Astrocyte (in vitro differentiated cells and primary cell): ENCODE measurements around the gene PRR16. TPM values are rescaled to one million over a fixed set of nuclear protein-coding genes. Genes with fewer than 3 reads are reported as not detected.

ENCODE experiments used
- DNase-seq: peaks from one replicate; pipeline ENCODE4 v3.0.0-alpha.2; 2010; ENCODE audit warnings: low read depth
- FAIRE-seq: peaks from 2 replicates; lab custom pipeline; 2011; peaks lifted over from hg19 to GRCh38; lab: Jason Lieb, UNC
- H2AFZ ChIP-seq: 2 replicates; pipeline ENCODE4 v1.6.0; 2012; ENCODE audit warnings: low read depth, low read length, inconsistent platforms
- H3K27ac ChIP-seq: 2 replicates; pipeline ENCODE4 v1.5.1; 2011; ENCODE audit warnings: low read depth, low read length, inconsistent platforms
- H3K27me3 ChIP-seq: 2 replicates; pipeline ENCODE4 v1.6.0; 2011; ENCODE audit warnings: low read length, inconsistent platforms; ENCODE audit not compliant: insufficient read depth
- H3K36me3 ChIP-seq: 2 replicates; pipeline ENCODE4 v1.5.1; 2011; ENCODE audit warnings: low read length, inconsistent platforms; ENCODE audit not compliant: insufficient read depth
- H3K4me1 ChIP-seq: 2 replicates; pipeline ENCODE4 v1.5.1; 2011; ENCODE audit warnings: low read length, inconsistent platforms; ENCODE audit not compliant: insufficient read depth
- H3K4me2 ChIP-seq: 2 replicates; pipeline ENCODE4 v1.6.0; 2012; ENCODE audit warnings: low read length, inconsistent platforms
- H3K4me3 ChIP-seq: 2 replicates; pipeline ENCODE4 v1.5.1; 2011; ENCODE audit warnings: low read depth, mild to moderate bottlenecking, low read length, inconsistent platforms; ENCODE audit not compliant: insufficient read depth
- H3K79me2 ChIP-seq: 2 replicates; pipeline ENCODE4 v1.6.0; 2012; ENCODE audit warnings: mild to moderate bottlenecking, low read length, inconsistent platforms; ENCODE audit not compliant: insufficient read depth
- H3K9ac ChIP-seq: 2 replicates; pipeline ENCODE4 v1.6.0; 2012; ENCODE audit warnings: mild to moderate bottlenecking, low read length, inconsistent platforms
- H3K9me3 ChIP-seq: 2 replicates; pipeline ENCODE4 v1.5.1; 2012; ENCODE audit warnings: low read depth, mild to moderate bottlenecking, low read length, inconsistent platforms; ENCODE audit not compliant: insufficient read depth
- H4K20me1 ChIP-seq: 2 replicates; pipeline ENCODE4 v1.6.0; 2012; ENCODE audit warnings: low read length, inconsistent platforms; ENCODE audit not compliant: insufficient read depth
- H3K27ac Mint-ChIP-seq: one replicate; pipeline ENCODE4 v1.8.0; 2021; ENCODE audit warnings: mild to moderate bottlenecking, mixed read lengths; ENCODE audit not compliant: unreplicated experiment
- H3K27me3 Mint-ChIP-seq: one replicate; pipeline ENCODE4 v1.8.0; 2021; ENCODE audit warnings: low read depth, mixed read lengths; ENCODE audit not compliant: unreplicated experiment
- H3K36me3 Mint-ChIP-seq: one replicate; pipeline ENCODE4 v1.8.0; 2021; ENCODE audit warnings: low read depth, mixed read lengths; ENCODE audit not compliant: unreplicated experiment
- H3K4me1 Mint-ChIP-seq: one replicate; pipeline ENCODE4 v1.8.0; 2021; ENCODE audit warnings: low read depth, mixed read lengths; ENCODE audit not compliant: unreplicated experiment
- H3K4me3 Mint-ChIP-seq: one replicate; pipeline ENCODE4 v1.8.0; 2021; ENCODE audit warnings: mild to moderate bottlenecking, moderate library complexity, mixed read lengths; ENCODE audit not compliant: unreplicated experiment
- H3K9me3 Mint-ChIP-seq: one replicate; pipeline ENCODE4 v1.8.0; 2021; ENCODE audit warnings: mild to moderate bottlenecking, mixed read lengths; ENCODE audit not compliant: unreplicated experiment
- CTCF ChIP-seq: IDR thresholded peaks from 2 replicates; pipeline ENCODE4 v1.5.1; 2011; ENCODE audit warnings: low read depth, mild to moderate bottlenecking, inconsistent platforms, low read length, moderate library complexity; ENCODE audit not compliant: insufficient read depth
- EZH2 ChIP-seq: IDR thresholded peaks from 2 replicates; pipeline ENCODE4 v1.6.1; 2012; ENCODE audit warnings: mild to moderate bottlenecking, low read length, inconsistent platforms; ENCODE audit not compliant: insufficient read depth
- total RNA-seq: library from RNA; stranded (reverse); gene quantifications from 2 replicates; pipeline ENCODE4 v1.2.1, GENCODE V29; 2021

The PRR16 gene
- total RNA-seq, 1 donor from 2014 or later = 9.1 TPM

- no peaks in the 10 kb centered on the region for H3K27me3 ChIP-seq
- H3K36me3 ChIP-seq = no peaks in the 10 kb centered on the region
- Mint-ChIP-seq H3K27ac (no peak overlapping the region), H3K36me3 (peaks cover 4% of the 10 kb centered on the region), H3K27me3 (no peaks in the 10 kb centered on the region), H3K4me1 (peaks cover 4% of the 10 kb centered on the region), H3K4me3 (no peak overlapping the region), H3K9me3 (no peaks in the 10 kb centered on the region)
- peaks cover 17% of the 10 kb centered on the region for H3K79me2 ChIP-seq
- H2AFZ ChIP-seq = no peak overlapping the region
- peak; percentile 5 for DNase-seq
- H3K9me3 ChIP-seq = no peaks in the 10 kb centered on the region
- peak; percentile 49 for FAIRE-seq
- H3K4me3 ChIP-seq = no peak overlapping the region
- H3K4me1 ChIP-seq = no peaks in the 10 kb centered on the region
- no peak overlapping the region for H3K27ac ChIP-seq
- no peak overlapping the region for H3K9ac ChIP-seq
- H3K4me2 ChIP-seq = no peak overlapping the region
- no peaks in the 10 kb centered on the region for H4K20me1 ChIP-seq
- TF ChIP-seq CTCF (no peak), EZH2 (no peak)
Measured at GRCh38 chr5:120568711-120569110, 104.6 kb downstream of the PRR16 start.

- Histone ChIP-seq H3K4me2 (no peak overlapping the region), H3K36me3 (no peaks in the 10 kb centered on the region), H3K27me3 (no peaks in the 10 kb centered on the region), H3K4me1 (no peaks in the 10 kb centered on the region), H3K9ac (no peak overlapping the region), H2AFZ (no peak overlapping the region), H3K4me3 (no peak overlapping the region), H3K27ac (no peak overlapping the region), H4K20me1 (no peaks in the 10 kb centered on the region), H3K9me3 (no peaks in the 10 kb centered on the region), H3K79me2 (no peaks in the 10 kb centered on the region)
- TF ChIP-seq CTCF (no peak), EZH2 (no peak)
- Mint-ChIP-seq H3K36me3 (no peaks in the 10 kb centered on the region), H3K4me1 (no peaks in the 10 kb centered on the region), H3K4me3 (no peak overlapping the region), H3K9me3 (peaks cover 3% of the 10 kb centered on the region), H3K27ac (no peak overlapping the region), H3K27me3 (no peaks in the 10 kb centered on the region)
- no peak for DNase-seq
- no peak for FAIRE-seq
Measured at GRCh38 chr5:120576588-120576987, 112.5 kb downstream of the PRR16 start.

DNA sequence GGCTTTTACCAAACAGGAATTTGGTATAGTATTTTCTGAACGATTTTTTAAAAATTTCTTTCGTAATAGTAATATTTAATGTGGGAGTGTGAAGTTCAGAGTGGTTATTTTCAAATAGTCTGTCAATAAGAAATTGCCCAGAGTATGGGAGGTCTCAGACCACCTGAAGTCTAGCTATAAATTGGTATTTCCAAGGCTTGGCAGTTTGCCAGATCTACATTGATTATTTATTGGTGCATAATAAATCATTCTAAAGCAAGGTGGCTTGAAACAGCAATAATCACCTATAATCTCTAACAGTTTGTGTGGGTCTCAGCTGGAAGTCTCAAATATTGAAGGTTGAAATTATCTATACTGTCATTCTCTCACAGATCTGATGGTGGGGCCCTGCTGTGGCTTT, 118.5 kb downstream of the PRR16 start:
- no peak overlapping the region for H3K27ac ChIP-seq
- no peaks in the 10 kb centered on the region for H3K27me3 ChIP-seq
- H3K4me3 ChIP-seq = no peak overlapping the region
- no peaks in the 10 kb centered on the region for H3K4me1 ChIP-seq
- no peak overlapping the region for H3K4me3 Mint-ChIP-seq
- H3K4me2 ChIP-seq = no peak overlapping the region
- H3K4me1 Mint-ChIP-seq = no peaks in the 10 kb centered on the region
- H3K79me2 ChIP-seq = peaks cover 12% of the 10 kb centered on the region
- no peak for FAIRE-seq
- no peak overlapping the region for H2AFZ ChIP-seq
- peaks cover 3% of the 10 kb centered on the region for H3K9me3 Mint-ChIP-seq
- TF ChIP-seq EZH2 (no peak), CTCF (no peak)
- no peaks in the 10 kb centered on the region for H3K36me3 Mint-ChIP-seq
- peaks cover 3% of the 10 kb centered on the region for H4K20me1 ChIP-seq
- DNase-seq = no peak
- H3K36me3 ChIP-seq = no peaks in the 10 kb centered on the region
- no peak overlapping the region for H3K9ac ChIP-seq
- H3K27ac Mint-ChIP-seq = no peak overlapping the region
- no peaks in the 10 kb centered on the region for H3K9me3 ChIP-seq
- H3K27me3 Mint-ChIP-seq = no peaks in the 10 kb centered on the region
